Esophagus squamous epithelium (tissue), 4 donors: ENCODE data around the gene TMEM240.

Source experiments
- POLR2A ChIP-seq, 4 donors: fragments of 450-650 bp; IDR thresholded peaks; one replicate each; pipeline ENCODE4 v1.6.1; 2017; ENCODE audit warnings: antibody characterized with exemption in 4 of 4, mild to moderate bottlenecking in 4 of 4, moderate library complexity in 3 of 4
- TF ChIP-seq, protein P1 (sequence below), 6 experiments: fragments of 450-650 bp in 4 of 6; fragments of 200-600 bp in 2 of 6; sonication (generic) in 2 of 6; IDR thresholded peaks; one replicate each; pipeline ENCODE4 v1.5.1; 2016 to 2019; ENCODE audit warnings: antibody characterized with exemption in 6 of 6, mild to moderate bottlenecking in 4 of 6, moderate library complexity in 4 of 6

DNA sequence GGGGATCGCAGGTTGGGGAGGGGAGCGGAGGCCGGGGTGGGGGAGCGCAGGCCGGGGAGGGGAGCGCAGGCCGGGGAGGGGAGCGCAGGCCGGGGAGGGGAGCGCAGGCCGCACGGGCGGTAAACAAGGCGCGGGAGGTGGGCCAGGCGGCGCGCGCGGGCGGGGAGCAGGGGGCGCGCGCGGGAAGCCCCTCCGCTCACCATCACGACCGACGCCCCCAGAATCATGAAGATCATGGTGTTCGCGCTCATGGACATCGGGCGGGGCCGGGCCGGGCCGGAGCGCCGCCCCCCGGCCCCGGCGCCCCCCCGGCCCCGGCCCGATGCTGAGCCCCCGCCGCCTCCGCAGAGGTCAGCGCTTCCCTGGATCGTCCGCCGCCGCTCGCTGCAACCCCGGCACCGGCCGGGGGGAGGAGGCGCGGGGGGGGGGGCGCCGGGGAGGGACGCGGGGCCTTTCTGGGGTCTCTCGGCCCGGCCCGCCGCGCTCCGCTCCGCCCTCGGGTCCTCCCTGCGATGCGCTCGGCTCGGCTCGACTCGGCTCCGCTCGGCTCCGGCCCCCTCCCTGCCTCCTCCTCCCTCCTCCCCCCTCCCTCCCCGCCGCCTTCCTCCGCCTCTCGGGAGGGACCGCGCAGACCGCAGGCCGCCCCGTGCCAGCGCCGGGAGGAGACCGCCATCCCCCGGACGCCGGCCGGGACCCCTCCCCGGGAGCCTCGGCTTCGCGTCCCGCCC is at the start of gene TMEM240:
- TF ChIP-seq, protein P1, sequence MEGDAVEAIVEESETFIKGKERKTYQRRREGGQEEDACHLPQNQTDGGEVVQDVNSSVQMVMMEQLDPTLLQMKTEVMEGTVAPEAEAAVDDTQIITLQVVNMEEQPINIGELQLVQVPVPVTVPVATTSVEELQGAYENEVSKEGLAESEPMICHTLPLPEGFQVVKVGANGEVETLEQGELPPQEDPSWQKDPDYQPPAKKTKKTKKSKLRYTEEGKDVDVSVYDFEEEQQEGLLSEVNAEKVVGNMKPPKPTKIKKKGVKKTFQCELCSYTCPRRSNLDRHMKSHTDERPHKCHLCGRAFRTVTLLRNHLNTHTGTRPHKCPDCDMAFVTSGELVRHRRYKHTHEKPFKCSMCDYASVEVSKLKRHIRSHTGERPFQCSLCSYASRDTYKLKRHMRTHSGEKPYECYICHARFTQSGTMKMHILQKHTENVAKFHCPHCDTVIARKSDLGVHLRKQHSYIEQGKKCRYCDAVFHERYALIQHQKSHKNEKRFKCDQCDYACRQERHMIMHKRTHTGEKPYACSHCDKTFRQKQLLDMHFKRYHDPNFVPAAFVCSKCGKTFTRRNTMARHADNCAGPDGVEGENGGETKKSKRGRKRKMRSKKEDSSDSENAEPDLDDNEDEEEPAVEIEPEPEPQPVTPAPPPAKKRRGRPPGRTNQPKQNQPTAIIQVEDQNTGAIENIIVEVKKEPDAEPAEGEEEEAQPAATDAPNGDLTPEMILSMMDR (IDR thresholded peaks at IDR 0.05) = no peak
- TF ChIP-seq POLR2A (IDR thresholded peaks at IDR 0.05) = no peak
